GM23338 (cell line): ENCODE data around the gene TNS3.

ENCODE experiments used
- CREB1 ChIP-seq: fragments of 250-450 bp; sonication (Bioruptor Pico); IDR thresholded peaks from 2 replicates; pipeline ENCODE4 v1.5.0; 2020; ENCODE audit warnings: low read depth, mild to moderate bottlenecking, moderate library complexity
- CTCF ChIP-seq, 2 experiments: fragments of 200-600 bp in 1 of 2; sonication (generic) in 1 of 2; conservative IDR thresholded peaks; 2 replicates each; pipeline versions ENCODE4 v1.5.1 to v1.6.1; 2016 to 2017; ENCODE audit warnings: antibody characterized with exemption in 2 of 2, low read depth in 2 of 2, mild to moderate bottlenecking in 2 of 2, moderate library complexity in 1 of 2
- ETS1 ChIP-seq: IDR thresholded peaks from 2 replicates; pipeline ENCODE4 v1.6.1; 2016; ENCODE audit warnings: antibody characterized with exemption
- EZH2 ChIP-seq: fragments of 200-600 bp; sonication (generic); IDR thresholded peaks from one replicate; pipeline ENCODE4 v1.8.0; 2017; ENCODE audit warnings: antibody characterized with exemption, mild to moderate bottlenecking, low read depth; ENCODE audit not compliant: unreplicated experiment
- EZH2phosphoT487 ChIP-seq: fragments of 200-600 bp; sonication (generic); IDR thresholded peaks from one replicate; pipeline ENCODE4 v1.8.1; 2018; ENCODE audit warnings: antibody characterized with exemption; ENCODE audit not compliant: unreplicated experiment
- JUNB ChIP-seq: IDR thresholded peaks from one replicate; pipeline ENCODE4 v1.6.1; 2016; ENCODE audit warnings: antibody characterized with exemption; ENCODE audit not compliant: unreplicated experiment
- NANOG ChIP-seq: IDR thresholded peaks from 2 replicates; pipeline ENCODE4 v1.6.1; 2016; ENCODE audit warnings: antibody characterized with exemption, borderline replicate concordance
- POLR2AphosphoS5 ChIP-seq: IDR thresholded peaks from 2 replicates; pipeline ENCODE4 v1.6.1; 2016; ENCODE audit warnings: antibody characterized with exemption, low read depth
- REST ChIP-seq: IDR thresholded peaks from one replicate; pipeline ENCODE4 v1.6.1; 2018; ENCODE audit warnings: antibody characterized with exemption; ENCODE audit not compliant: unreplicated experiment
- STAT1 ChIP-seq: IDR thresholded peaks from one replicate; pipeline ENCODE4 v1.6.1; 2016; ENCODE audit warnings: antibody characterized with exemption; ENCODE audit not compliant: unreplicated experiment
- ZNF114 ChIP-seq: fragments of 250-450 bp; sonication (Bioruptor Pico); IDR thresholded peaks from 2 replicates; pipeline ENCODE4 v1.5.0; 2020; ENCODE audit warnings: mild to moderate bottlenecking, moderate library complexity
- ZNF331 ChIP-seq: fragments of 250-450 bp; sonication (Bioruptor Pico); IDR thresholded peaks from 2 replicates; pipeline ENCODE4 v1.5.0; 2020; ENCODE audit warnings: low read depth, mild to moderate bottlenecking, moderate library complexity
- ZNF462 ChIP-seq: fragments of 250-450 bp; sonication (Bioruptor Pico); IDR thresholded peaks from 2 replicates; pipeline ENCODE4 v1.5.0; 2020; ENCODE audit warnings: mild to moderate bottlenecking, moderate library complexity

- TF ChIP-seq CTCF (conservative IDR thresholded peaks at IDR 0.05; ENCODE audit: low read depth in 2 of 2) (no peak), REST (no peak), STAT1 (no peak), EZH2 (no peak), POLR2AphosphoS5 (no peak), ETS1 (no peak), CREB1 (no peak), EZH2phosphoT487 (no peak), JUNB (no peak), ZNF114 (no peak), ZNF331 (CRISPR knock-in tag) (no peak), NANOG (peak; percentile 73; the same call in 1 of the 2 replicates), ZNF462 (CRISPR knock-in tag) (no peak)
These were observed 111.1 kb downstream of the TNS3 start for GRCh38 chr7:47470567-47471357.
